Stimulated activated CD8-positive, alpha-beta memory T cell treated with anti-CD3 and anti-CD28 coated beads, Interleukin-15, amount 100 ng/mL, for 1 hour (primary cell): Measurements from ENCODE around the gene IGSF9.

ENCODE experiments used
- DNase-seq: peaks from one replicate; pipeline ENCODE4 v3.0.0-alpha.2; 2020; ENCODE audit warnings: low read depth

IGSF9 gene

DNA sequence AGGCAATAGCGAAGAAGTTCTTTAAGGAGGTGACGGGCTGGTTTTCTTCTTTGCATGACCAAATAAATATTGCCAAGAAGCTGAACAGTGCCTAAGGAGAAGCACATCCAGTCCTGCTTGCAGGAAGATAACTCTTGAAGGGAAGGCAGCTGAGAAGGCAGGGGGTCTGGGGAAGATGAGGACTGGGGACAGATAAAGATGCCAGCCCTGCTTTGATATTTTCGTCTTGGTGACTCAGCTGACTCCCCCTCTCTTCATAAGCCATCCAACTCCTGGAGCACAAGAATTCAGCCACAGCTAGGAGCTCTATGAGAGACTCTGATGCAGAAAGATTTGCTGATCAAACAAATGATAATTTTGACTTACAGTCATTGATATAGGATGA lies 48.9 kb downstream of the IGSF9 start:
- no peak for DNase-seq

DNA sequence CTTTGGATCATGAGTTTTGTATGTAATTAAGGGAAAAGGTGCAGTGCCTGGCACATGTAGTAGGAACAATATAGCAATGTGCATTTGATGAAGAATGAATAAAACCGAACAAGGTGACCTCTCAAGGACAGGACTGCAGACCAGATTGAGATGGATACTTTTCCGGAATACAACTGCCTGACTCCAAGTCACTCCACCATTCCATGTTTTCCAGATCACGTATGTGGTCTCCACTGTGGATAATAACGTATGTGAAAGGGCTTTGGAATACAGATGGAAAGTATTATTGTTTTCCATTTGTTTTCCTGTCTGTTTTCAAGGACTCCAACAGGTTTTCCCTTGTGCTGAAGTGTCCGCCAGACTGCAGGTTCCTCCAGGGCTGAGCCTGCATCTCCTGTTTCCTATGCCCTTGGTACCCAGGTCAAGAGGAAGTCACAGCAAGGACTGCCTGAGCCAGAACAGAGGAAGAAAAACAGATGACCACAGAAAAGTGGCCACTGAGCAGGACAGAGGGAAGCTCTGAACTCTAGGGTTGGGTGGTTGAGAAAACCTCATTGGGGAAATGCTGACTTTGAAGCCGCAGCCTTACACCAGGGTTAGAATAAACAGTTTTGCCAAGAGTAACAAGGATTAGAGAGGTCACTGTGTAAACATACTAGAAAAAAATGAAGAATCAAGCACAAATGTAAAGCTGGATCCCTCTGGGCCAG lies 49.4 kb downstream of the IGSF9 start:
- no peak for DNase-seq

DNA sequence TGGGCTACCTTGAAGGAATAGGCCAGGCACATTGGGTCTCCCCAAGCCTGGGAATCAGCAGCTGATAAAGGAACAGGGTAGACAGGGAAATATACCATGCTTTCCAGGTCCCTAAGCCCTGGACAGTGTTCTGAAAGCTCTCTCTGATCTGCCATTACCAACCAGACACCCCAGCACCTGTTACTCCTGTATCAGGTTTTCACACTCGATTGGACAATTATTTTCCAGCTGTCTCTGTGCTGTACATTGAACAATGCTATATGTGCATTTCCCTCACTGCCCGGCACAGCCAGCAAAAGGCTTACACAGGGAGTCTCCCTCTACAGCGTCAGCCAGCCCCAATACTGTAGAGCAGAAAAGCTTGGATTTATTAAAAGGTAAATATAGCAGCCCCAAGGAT lies 50.1 kb downstream of the IGSF9 start:
- no peak for DNase-seq

DNA sequence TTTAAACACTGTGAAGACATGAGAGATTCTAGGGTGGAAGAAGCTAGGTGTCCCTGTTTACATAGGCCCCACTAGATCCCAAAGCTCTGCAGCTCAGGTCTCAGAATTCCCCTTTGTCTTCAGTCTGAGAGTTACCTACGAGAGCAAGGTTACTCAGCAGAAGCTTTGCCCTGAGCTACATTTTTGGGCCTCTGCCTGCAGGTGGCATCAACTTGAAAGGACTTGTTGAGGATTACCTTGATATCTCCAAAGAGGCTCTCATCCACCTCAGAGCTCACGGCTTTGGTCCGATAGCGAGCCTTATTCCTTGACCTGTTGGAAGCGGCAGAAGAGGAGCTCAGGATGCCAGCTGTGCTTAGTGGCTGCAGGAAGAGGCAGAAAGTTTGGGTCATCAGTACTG lies 52.5 kb downstream of the IGSF9 start:
- DNase-seq = no peak

DNA sequence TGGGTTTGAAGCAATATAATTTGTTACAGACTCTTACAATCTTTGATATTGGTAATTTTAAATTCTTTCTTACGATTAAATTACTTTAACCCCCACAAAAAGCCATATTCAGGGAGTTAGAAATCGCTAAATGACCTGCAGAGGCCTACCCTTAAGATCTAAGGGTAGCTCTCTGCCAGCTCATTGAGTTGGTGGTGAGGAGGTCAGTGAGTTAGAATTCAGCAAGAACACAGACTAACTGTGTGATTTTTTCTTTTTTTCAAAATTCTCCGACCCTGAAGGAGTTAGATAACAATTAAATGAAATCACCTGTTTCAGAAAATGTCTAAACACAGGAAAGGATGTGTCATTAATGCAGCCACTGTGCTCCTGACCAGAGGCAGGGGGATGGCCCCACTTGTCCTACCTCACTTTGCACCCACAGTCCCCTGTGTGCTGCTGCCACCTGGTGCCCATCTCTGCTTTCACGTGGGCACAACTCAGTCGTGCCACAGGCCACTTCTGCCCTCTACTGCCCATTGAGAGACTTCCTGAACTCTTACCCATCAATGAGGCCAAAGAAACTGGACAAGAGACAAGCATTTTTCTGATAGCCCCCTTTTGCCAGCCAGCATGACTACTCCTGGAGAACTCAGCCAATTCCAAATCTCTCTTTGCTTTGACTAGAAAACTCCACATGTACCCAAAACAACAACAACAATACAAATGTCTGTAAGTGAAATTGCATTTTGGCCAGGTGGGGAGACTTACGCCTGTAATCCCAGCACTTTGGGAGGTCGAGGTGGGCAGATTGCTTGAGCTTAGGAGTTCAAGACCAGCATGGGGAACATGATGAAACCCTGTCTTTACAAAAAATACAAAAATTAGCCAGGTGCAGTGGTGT lies 53.9 kb downstream of the IGSF9 start:
- DNase-seq = peak; percentile 51

DNA sequence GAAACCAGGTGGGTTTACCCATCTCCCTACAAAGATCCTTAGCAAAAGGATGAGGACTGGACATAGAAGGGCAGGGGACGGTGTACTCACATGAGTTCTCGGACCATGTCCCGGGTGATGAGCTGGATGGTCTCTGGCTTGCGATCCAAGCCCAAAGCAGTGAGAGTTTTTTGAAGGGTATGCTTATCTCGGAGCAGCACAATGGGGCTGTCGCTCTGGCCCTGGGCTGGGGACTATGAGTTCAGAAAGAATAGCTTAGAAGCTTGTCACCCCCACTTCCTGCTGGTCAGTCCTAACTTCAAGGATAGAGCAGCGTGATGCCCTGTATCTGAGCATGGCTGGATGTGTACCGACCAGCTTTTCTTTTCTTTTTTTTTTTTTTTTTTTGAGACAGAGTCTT lies 55.0 kb downstream of the IGSF9 start:
- DNase-seq = no peak

DNA sequence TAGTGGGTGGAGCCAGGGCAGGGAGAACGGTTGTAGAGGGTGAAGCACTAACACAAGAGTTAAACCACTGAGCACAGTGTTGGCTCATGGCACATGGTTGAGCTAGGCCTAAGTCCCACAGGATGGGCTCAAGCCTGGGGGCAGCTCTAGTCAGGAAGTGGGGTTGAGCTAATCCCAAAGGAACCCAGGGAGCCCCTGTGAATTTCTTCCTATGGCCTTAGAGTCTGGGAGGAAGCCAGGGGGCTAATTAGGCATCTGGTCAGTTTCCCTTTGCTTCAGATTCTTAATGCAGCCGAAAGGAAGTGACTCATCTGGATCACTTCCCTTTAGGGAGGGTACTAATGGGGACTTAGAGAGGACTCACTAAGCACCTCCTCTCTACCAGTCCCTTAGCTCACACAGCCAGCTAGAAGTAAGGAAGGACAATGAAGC lies 55.6 kb downstream of the IGSF9 start:
- DNase-seq = no peak

DNA sequence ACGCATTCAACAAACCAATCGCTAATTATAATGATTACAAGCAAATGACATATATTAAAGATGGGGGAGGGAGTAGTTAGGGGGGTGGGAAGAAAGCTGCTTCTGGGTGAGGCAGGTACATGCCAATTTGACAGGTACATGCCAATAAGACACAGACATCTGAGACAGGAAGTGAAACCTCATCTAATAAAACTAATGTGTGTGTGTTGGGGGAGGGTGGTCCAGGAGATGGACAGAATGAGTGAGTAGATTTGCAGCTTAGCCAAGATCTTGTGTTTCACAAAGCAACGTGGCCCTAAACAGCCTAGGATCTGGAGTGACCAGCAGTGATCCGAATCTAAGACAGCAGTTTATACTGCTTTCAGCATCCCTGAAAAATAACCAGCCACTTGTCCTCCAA lies 56.2 kb downstream of the IGSF9 start:
- no peak for DNase-seq

DNA sequence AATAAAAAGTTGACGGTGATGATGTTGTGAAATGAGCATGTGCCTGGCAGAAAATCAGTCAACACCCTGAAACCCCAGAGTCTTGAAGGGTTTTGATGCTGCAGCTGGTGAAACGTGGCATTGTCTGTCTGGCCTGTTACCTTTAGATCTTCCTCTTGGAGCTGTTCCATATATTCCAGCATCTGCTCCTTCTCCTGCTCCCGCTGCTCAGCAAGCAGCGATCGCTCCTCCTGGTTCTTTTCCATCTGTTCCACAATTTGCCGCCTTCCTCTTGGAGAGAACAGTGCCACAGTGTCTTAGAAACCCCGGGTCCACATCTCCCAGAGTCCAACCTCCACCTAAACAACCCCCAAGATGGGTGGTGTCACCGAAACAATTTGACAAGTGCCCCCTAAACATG lies 61.1 kb downstream of the IGSF9 start:
- DNase-seq = no peak

DNA sequence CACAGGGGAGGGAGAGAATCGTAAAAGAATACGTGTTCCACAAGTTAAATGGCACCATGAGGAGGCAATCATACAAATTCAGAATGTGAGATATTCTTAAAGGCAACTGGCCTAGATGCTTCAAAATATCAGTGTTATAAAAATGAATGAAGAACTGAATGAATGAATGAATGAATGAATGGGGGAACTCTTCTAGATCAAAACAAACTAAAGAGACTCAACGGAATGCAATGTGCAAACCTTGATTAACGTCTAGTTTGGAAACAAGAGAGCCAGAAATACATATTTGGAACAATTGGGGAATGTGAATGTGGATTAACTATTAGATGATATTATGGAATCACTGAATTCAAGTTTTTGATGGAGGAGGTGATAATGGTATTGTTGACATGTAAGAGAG lies 62.3 kb downstream of the IGSF9 start:
- no peak for DNase-seq

DNA sequence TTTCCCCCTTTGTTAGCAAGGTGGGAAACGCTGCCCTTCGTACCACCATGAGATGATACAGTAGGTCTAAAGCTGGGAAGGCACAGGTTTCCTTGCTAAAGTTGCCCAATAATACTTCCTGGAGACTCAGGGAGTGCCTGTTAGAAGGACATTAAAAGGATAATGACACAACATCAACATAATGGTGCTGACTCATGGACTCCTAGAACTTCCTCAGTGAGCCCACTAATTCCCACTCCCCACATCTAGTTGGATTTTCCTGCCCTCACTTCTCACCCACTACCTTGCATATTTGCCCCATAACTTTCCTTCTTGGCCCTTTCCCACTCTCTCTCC lies 62.9 kb downstream of the IGSF9 start:
- no peak for DNase-seq

DNA sequence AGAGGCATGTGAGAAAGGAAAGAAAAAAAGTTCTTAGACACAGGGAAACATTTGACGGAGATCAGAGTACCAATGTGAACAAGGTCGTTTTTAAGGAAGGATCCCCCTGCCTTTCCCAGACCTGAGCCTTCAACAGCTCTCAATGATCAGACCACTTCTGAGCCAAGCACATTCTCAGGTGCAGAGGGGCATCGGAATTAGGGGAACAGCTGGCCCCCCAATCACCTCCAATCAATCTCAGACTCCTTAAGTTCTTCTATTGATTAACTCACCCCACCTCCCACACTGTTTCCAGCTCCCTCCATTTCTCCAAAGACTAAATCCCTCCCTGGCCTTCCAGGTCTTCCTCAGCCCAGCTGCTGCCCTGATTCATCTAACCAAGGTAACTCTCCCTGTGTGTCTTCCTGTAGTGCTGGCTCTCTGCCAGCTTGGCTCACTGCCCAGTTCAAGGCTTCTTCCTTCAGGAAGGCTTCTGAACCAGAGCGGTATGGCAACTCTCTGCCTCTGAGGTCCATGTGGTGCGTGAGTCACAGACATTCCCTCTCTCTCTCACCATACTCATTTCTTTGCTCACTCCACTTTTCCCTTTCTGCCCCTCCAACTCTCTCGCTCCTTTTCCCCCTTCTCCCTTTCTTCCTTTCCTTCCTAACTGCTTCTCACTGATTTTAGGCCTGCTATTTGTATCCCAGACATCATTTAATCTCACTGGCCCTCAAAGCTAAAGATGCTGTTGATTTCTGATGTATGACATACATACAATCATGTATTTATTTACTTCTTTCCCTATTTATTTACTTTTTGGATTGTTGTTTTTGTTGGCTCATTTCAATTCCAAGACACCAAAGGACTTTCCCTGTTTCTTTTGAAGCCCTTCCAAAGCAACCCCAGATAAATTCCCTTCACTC lies 63.5 kb downstream of the IGSF9 start:
- DNase-seq = no peak

DNA sequence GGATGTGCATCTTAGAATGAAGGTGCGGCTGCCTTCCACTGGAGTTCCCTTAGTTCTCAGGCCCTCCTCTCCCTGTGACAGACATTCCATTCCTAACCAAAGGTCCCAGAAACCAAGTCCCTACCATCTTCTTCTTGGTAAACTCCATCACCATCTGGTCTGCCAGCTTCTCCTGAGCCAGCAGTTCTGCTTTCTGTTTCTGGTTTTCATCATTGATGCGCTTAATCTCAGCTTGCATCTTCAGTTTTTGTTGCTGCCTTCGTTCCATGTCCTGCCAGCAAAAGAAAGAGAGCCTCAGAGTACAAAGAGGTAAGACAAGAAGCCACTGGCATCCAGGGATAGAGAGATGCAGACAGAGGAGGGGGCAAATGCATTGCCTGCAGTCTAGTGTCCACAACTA lies 65.0 kb downstream of the IGSF9 start:
- DNase-seq = no peak

DNA sequence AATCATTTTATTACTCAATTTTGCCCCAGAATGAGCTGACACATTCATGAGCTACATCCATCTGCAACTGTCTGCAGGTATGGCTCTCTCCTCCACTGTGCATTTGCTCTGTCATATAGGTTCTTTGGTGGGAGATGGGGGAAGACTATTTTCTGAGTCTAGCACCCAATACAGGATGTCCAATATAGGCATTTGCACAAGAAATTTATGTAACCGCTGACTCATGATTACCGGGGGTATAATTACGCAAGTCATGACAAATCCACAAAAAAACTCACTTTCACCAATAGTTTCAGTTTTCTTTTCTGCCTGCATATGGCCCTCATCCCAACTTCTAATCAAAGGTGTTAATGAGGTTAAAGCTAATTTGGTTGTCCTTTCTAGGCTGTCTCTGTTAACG lies 65.4 kb downstream of the IGSF9 start:
- no peak for DNase-seq

DNA sequence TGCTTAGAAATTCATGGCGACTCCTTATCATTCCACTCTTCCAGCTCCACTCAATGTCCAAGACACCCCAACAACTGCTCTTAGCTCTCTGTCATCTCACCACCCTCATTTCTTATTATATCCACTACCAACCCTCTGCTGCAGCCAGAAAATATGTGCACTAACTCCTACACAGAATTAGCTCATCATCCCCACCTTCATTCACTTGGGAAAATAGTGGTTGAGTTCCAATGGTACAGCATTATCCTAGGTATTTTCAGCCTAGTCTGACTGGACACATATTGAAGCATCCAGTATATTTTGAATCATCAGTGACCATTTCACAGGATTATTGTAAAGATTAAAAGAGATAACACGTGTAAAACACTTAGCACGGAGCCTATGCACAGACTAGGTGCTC lies 66.3 kb downstream of the IGSF9 start:
- no peak for DNase-seq

DNA sequence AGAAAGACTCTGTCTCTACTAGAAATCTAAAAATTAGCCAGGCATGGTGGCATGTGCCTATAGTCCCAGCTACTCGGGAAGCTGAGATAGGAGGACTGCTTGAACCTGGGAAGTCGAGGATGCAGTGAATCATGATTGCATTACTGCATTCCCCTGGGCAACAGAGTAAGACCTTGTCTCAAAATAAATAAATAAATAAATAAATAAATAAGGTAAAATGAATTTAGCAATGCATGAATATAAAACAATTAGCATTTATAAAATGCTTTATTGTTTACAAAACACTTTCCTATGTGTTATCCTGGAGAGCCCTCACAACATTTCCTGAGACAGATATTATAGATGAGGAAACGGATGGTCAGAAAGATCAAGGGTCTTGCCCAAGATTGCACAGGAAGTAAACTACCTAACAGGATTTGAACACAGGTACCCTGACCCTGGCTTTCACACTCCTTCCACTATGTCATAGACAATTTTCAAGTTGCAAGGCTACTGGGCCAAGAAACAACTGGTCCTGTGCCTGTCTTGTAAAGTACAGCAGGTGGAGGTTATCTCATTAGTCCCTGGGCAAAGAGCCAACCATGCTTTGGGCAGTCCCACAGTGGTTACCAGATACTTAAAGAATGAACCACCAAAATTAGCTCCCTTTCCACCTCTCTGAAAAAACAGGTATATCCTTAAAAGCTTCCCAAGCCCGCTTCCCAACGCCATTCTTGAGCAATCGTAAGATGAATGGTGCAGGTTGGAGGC lies 67.5 kb downstream of the IGSF9 start:
- no peak for DNase-seq
